HCT116 (cell line): Measurements from ENCODE around the gene EVA1A.

Experiments used
- ELF1 ChIP-seq: IDR thresholded peaks from 2 replicates; pipeline ENCODE4 v1.6.1; 2012; ENCODE audit warnings: low read depth, borderline replicate concordance
- SIN3A ChIP-seq: IDR thresholded peaks from 2 replicates; pipeline ENCODE4 v1.6.1; 2012; ENCODE audit warnings: low read depth

DNA sequence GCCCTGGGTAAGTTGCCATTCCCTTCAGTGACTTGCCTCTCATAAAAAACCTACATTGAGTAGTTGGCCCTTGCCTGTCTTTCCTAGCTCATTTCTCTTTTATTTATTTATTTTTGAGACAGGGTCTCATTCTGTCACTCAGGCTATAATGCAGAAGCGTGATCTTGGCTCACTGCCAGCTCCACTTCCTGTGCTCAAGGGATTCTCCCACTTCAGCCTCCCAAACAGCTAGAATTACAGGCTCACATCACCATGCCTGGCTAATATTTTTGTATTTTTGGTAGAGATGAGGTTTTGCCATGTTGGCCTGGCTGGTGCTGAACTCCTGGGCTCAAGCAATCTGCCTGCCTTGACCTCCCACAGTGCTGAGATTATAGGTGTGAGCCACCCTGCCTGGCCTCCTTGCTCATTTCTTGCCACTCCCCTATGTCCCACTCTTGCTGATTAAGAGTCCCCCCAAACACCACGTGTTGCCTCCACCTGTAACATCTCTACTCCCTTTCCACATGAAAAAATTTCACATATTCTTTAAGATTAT is 12.6 kb downstream of the EVA1A start:
- TF ChIP-seq ELF1 (no peak), SIN3A (no peak)
